Psoas muscle (tissue), 8 donors: ENCODE measurements around the gene LANCL2. TPM values are rescaled to one million over a fixed set of nuclear protein-coding genes. Genes with fewer than 3 reads are reported as not detected.
"Not testable (repeated sequence)": the region's sequence is repeated elsewhere in the genome, so short reads cannot be mapped to it uniquely, and the experiment has no call there.

Source experiments
- ATAC-seq, 4 donors: fragments of 200-7000 bp; cut with Tn5 transposase; one replicate each; pipeline ENCODE4 v1.9.1; 2020; ENCODE audit warnings: moderate library complexity in 3 of 4, mild to moderate bottlenecking in 2 of 4
- DNase-seq, 2 donors: peaks; one replicate each; pipeline ENCODE4 v3.0.0-alpha.2; 2020
- H3K27ac ChIP-seq: fragments of 200-600 bp; one replicate; pipeline ENCODE4 v1.8.0; 2022
- H3K27me3 ChIP-seq, 3 donors: fragments of 200-600 bp in 1 of 3; one replicate each; pipeline versions ENCODE4 v1.6.1 to v1.8.0; 2013 to 2022; ENCODE audit warnings: low read length in 2 of 3, mild to moderate bottlenecking in 2 of 3, moderate library complexity in 1 of 3; ENCODE audit not compliant: insufficient read depth in 3 of 3
- H3K36me3 ChIP-seq, 2 donors: fragments of 200-600 bp in 1 of 2; one replicate each; pipeline versions ENCODE4 v1.6.1 to v1.8.0; 2013 to 2022; ENCODE audit warnings: low read depth in 1 of 2, mild to moderate bottlenecking in 1 of 2, moderate library complexity in 1 of 2; ENCODE audit not compliant: insufficient read depth in 1 of 2
- H3K4me1 ChIP-seq: fragments of 200-600 bp; one replicate; pipeline ENCODE4 v1.8.0; 2022
- H3K4me3 ChIP-seq: fragments of 200-600 bp; one replicate; pipeline ENCODE4 v1.8.0; 2022; ENCODE audit warnings: mild to moderate bottlenecking
- H3K9me3 ChIP-seq: fragments of 200-600 bp; one replicate; pipeline ENCODE4 v1.8.0; 2022
- CTCF ChIP-seq: fragments of 200-600 bp; IDR thresholded peaks from one replicate; pipeline ENCODE4 v1.8.0; 2022; ENCODE audit warnings: antibody characterized with exemption
- WGBS, 3 donors: extraction: QIAGEN DNeasy Blood & Tissue Kit; methylation state at CpG; one replicate each; pipeline versions ENCODE4 v1.1.6 to v1.1.7; 2013; 5-methylcytosine and 5-hydroxymethylcytosine counted together
- intact Hi-C, 2 donors: fragments of 100-400 bp; cut with DNase I; formaldehyde crosslinking; loops; one replicate each; pipeline versions ENCODE4 v1.11.0 to v1.14.2; 2022
- polyA plus RNA-seq, 3 donors: library from polyadenylated mRNA; stranded (reverse); fragments of 200-250 nt; gene quantifications; one replicate each; pipeline ENCODE4 v1.2.3, GENCODE V29; 2013
- total RNA-seq, 4 donors: library from RNA; stranded (reverse); fragmentation: NEBNext Ultra II Directional in 2 of 4; extraction: Animal tissue kit (Norgen Biotek cat#: 25700) in 2 of 4; gene quantifications; one replicate each; pipeline versions ENCODE4 v1.2.1 to v1.2.4, GENCODE V29; 2021 to 2023
- donor health status: healthy with polysubstance abuse.
- donor health status: DM: no; HTN: no; CAD: no; lungs with moderate emphysema.
- donor health status: Bipolar disorder and iron deficiency.
- donor health status: healthy.
- donor health status: DM: yes; HTN: yes; CAD: no.
- donor health status: DM: no; HTN: no; CAD: no.
- donor health status: DM: no; HTN: no; CAD: no.
- donor health status: DM: yes; HTN: yes; CAD: no.

The LANCL2 gene
- total and polyA plus RNA-seq, 7 donors = 5.4 to 16.9 (median 9.6) TPM

GRCh38 chr7:55469721-55470120, 104.6 kb downstream of the LANCL2 start:
- intact Hi-C loops = no loop called here
- no peaks in the 10 kb centered on the region for H3K9me3 ChIP-seq
- no peak for TF ChIP-seq CTCF
- ATAC-seq = no peak
- 40 to 61% (median 47%) methylated on average over 3 of the region's 3 CpGs for WGBS, 3 donors
- no peak overlapping the region for H3K4me3 ChIP-seq
- no peak overlapping the region for H3K27ac ChIP-seq
- no peaks in the 10 kb centered on the region for H3K4me1 ChIP-seq
- DNase-seq = no peak
- no peaks in the 10 kb centered on the region for H3K27me3 ChIP-seq
- H3K36me3 ChIP-seq = peaks cover 2 to 19% of the 10 kb centered on the region in 2 donors

- 79 to 86% (median 81%) methylated on average over 2 of the region's 2 CpGs for WGBS, 3 donors
- Histone ChIP-seq H3K9me3 (no peaks in the 10 kb centered on the region), H3K27me3 (no peaks in the 10 kb centered on the region), H3K27ac (no peak overlapping the region), H3K36me3 (peaks cover 2 to 13% of the 10 kb centered on the region in 2 donors), H3K4me3 (no peak overlapping the region), H3K4me1 (no peaks in the 10 kb centered on the region)
- intact Hi-C loops = no loop called here
- no peak for DNase-seq
- TF ChIP-seq CTCF = no peak
- no peak for ATAC-seq
These were observed 105.1 kb downstream of the LANCL2 start for GRCh38 chr7:55470261-55470660.

GRCh38 chr7:55471594-55471993, 106.5 kb downstream of the LANCL2 start:
- DNase-seq, H3K36me3 ChIP-seq, H3K27me3 ChIP-seq, H3K9me3 ChIP-seq, H3K4me3 ChIP-seq, H3K4me1 ChIP-seq, intact Hi-C loops, ATAC-seq, H3K27ac ChIP-seq: not testable (repeated sequence)
- WGBS, 3 donors = 79 to 91% (median 80%) methylated on average over 3 to 6 of the region's 9 CpGs

GRCh38 chr7:55472406-55472805, 107.3 kb downstream of the LANCL2 start:
- ATAC-seq, H3K36me3 ChIP-seq: not testable (repeated sequence)

GRCh38 chr7:55472928-55473725, 108.0 kb downstream of the LANCL2 start:
- no peak for ATAC-seq
- no peaks in the 10 kb centered on the region for H3K27me3 ChIP-seq
- 90 to 94% (median 91%) methylated on average over 24 to 25 of the region's 25 CpGs for WGBS, 3 donors
- no peak for DNase-seq
- H3K4me3 ChIP-seq = no peak overlapping the region
- no peak for TF ChIP-seq CTCF
- no peaks in the 10 kb centered on the region for H3K9me3 ChIP-seq
- peaks cover 0 to 8% of the 10 kb centered on the region in 2 donors for H3K36me3 ChIP-seq
- no peak overlapping the region for H3K27ac ChIP-seq
- intact Hi-C loops = no loop called here
- H3K4me1 ChIP-seq = peaks cover 15% of the 10 kb centered on the region

More at GRCh38 chr7:55472406-55472805, 107.3 kb downstream of the LANCL2 start:
- DNase-seq, H3K9me3 ChIP-seq, H3K4me1 ChIP-seq, H3K27me3 ChIP-seq, H3K4me3 ChIP-seq, intact Hi-C loops, H3K27ac ChIP-seq: not testable (repeated sequence)
- WGBS, 3 donors = 96 to 100% (median 96%) methylated on average over 4 to 6 of the region's 14 CpGs
